H9 (cell line): ENCODE results near the gene UBE2Q1. TPM values are rescaled to one million over a fixed set of nuclear protein-coding genes. Genes with fewer than 3 reads are reported as not detected.
A peak's percentile ranks its signal among the peaks of the same experiment; 100 is the strongest.

ENCODE experiments used
- DNase-seq: peaks from one replicate; pipeline ENCODE4 v3.0.0-alpha.2; 2017
- H2AFZ ChIP-seq: one replicate; pipeline ENCODE4 v1.6.1; 2013; ENCODE audit warnings: mild to moderate bottlenecking, low read length, control low read depth, moderate library complexity
- H2AK5ac ChIP-seq: 2 replicates; pipeline ENCODE4 v1.6.1; 2013; ENCODE audit warnings: low read length, control low read depth, mixed read lengths; ENCODE audit not compliant: insufficient read length
- H2BK120ac ChIP-seq: one replicate; pipeline ENCODE4 v1.6.1; 2013; ENCODE audit warnings: low read depth, mild to moderate bottlenecking, low read length, control low read depth, inconsistent platforms; ENCODE audit not compliant: poor library complexity, severe bottlenecking
- H2BK12ac ChIP-seq: 2 replicates; pipeline ENCODE4 v1.6.1; 2013; ENCODE audit warnings: low read length, control low read depth, mixed read lengths, low read depth; ENCODE audit not compliant: insufficient read length
- H2BK15ac ChIP-seq: 2 replicates; pipeline ENCODE4 v1.6.1; 2013; ENCODE audit warnings: low read depth, low read length, control low read depth
- H2BK20ac ChIP-seq: one replicate; pipeline ENCODE4 v1.6.1; 2013; ENCODE audit warnings: low read depth, mild to moderate bottlenecking, low read length, control low read depth, inconsistent platforms; ENCODE audit not compliant: poor library complexity, severe bottlenecking
- H2BK5ac ChIP-seq: 2 replicates; pipeline ENCODE4 v1.6.1; 2013; ENCODE audit warnings: low read length, control low read depth, mixed read lengths; ENCODE audit not compliant: insufficient read length
- H3K14ac ChIP-seq: 2 replicates; pipeline ENCODE4 v1.6.1; 2013; ENCODE audit warnings: low read length, control low read depth; ENCODE audit not compliant: insufficient read depth
- H3K18ac ChIP-seq: 2 replicates; pipeline ENCODE4 v1.6.1; 2013; ENCODE audit warnings: low read depth, mild to moderate bottlenecking, mixed read lengths, low read length, control low read depth; ENCODE audit not compliant: insufficient read length
- H3K23ac ChIP-seq: 2 replicates; pipeline ENCODE4 v1.6.1; 2013; ENCODE audit warnings: low read length, control low read depth, mixed read lengths, low read depth; ENCODE audit not compliant: insufficient read length
- H3K23me2 ChIP-seq: 2 replicates; pipeline ENCODE4 v1.6.1; 2013; ENCODE audit warnings: low read depth, mild to moderate bottlenecking, mixed read lengths, low read length, control low read depth; ENCODE audit not compliant: insufficient read length, poor library complexity, severe bottlenecking
- H3K27ac ChIP-seq: 2 replicates; pipeline ENCODE4 v1.5.1; 2013; ENCODE audit warnings: low read length, control low read depth, mixed read lengths, low read depth; ENCODE audit not compliant: insufficient read length
- H3K27me3 ChIP-seq: 2 replicates; pipeline ENCODE4 v1.6.1; 2013; ENCODE audit warnings: low read length, control low read depth, inconsistent platforms; ENCODE audit not compliant: insufficient read depth
- H3K4ac ChIP-seq: 2 replicates; pipeline ENCODE4 v1.6.1; 2013; ENCODE audit warnings: low read depth, mild to moderate bottlenecking, control low read depth, inconsistent platforms, low read length, moderate library complexity
- H3K4me1 ChIP-seq: 2 replicates; pipeline ENCODE4 v1.6.1; 2013; ENCODE audit warnings: low read length, control low read depth, inconsistent platforms; ENCODE audit not compliant: insufficient read depth
- H3K4me2 ChIP-seq: 2 replicates; pipeline ENCODE4 v1.6.1; 2013; ENCODE audit warnings: low read length, control low read depth, mixed read lengths; ENCODE audit not compliant: insufficient read length, insufficient read depth
- H3K56ac ChIP-seq: 2 replicates; pipeline ENCODE4 v1.6.1; 2013; ENCODE audit warnings: low read depth, mild to moderate bottlenecking, mixed read lengths, low read length, control low read depth; ENCODE audit not compliant: insufficient read length
- H3K79me1 ChIP-seq: 2 replicates; pipeline ENCODE4 v1.6.1; 2013; ENCODE audit warnings: low read depth, mild to moderate bottlenecking, moderate library complexity, low read length, control low read depth, inconsistent platforms; ENCODE audit not compliant: insufficient read depth, poor library complexity, severe bottlenecking
- H3K79me2 ChIP-seq: 2 replicates; pipeline ENCODE4 v1.6.1; 2013; ENCODE audit warnings: low read length, control low read depth, inconsistent platforms; ENCODE audit not compliant: insufficient read depth
- H3K9ac ChIP-seq: 2 replicates; pipeline ENCODE4 v1.6.1; 2013; ENCODE audit warnings: low read length, control low read depth, mixed read lengths; ENCODE audit not compliant: insufficient read length; ENCODE audit errors: extremely low read depth
- H3K9me3 ChIP-seq: one replicate; pipeline ENCODE4 v1.6.1; 2013; ENCODE audit warnings: low read depth, low read length, inconsistent platforms; ENCODE audit not compliant: control insufficient read depth
- H3T11ph ChIP-seq: one replicate; pipeline ENCODE4 v1.6.1; 2013; ENCODE audit warnings: mild to moderate bottlenecking, low read length, control low read depth, inconsistent platforms
- H4K20me1 ChIP-seq: one replicate; pipeline ENCODE4 v1.6.1; 2013; ENCODE audit not compliant: control insufficient read depth, insufficient read length, insufficient read depth
- H4K5ac ChIP-seq: 2 replicates; pipeline ENCODE4 v1.6.1; 2013; ENCODE audit warnings: low read depth, mild to moderate bottlenecking, mixed read lengths, low read length, control low read depth; ENCODE audit not compliant: insufficient read length
- H4K8ac ChIP-seq: replicated peaks from 2 replicates; pipeline ENCODE4 v1.6.1; 2013; ENCODE audit warnings: low read length, control low read depth, mixed read lengths, low read depth; ENCODE audit not compliant: insufficient read length
- H4K91ac ChIP-seq: 2 replicates; pipeline ENCODE4 v1.6.1; 2013; ENCODE audit warnings: low read depth, mild to moderate bottlenecking, moderate library complexity, mixed read lengths, low read length, control low read depth; ENCODE audit not compliant: insufficient read length
- H3K27ac Mint-ChIP-seq, 3 experiments: 2 replicates in 2 of 3; 3 replicates in 1 of 3; pipeline ENCODE4 v1.8.0; 2020 to 2021; ENCODE audit warnings: mixed read lengths in 3 of 3, mild to moderate bottlenecking in 1 of 3, moderate library complexity in 1 of 3
- H3K27me3 Mint-ChIP-seq: 2 replicates; pipeline ENCODE4 v1.8.0; 2021; ENCODE audit warnings: low read depth, mild to moderate bottlenecking, moderate library complexity, mixed read lengths
- H3K36me3 Mint-ChIP-seq, 3 experiments: 2 replicates in 2 of 3; 3 replicates in 1 of 3; pipeline ENCODE4 v1.8.0; 2020 to 2021; ENCODE audit warnings: low read depth in 3 of 3, mixed read lengths in 3 of 3; ENCODE audit not compliant: insufficient read depth in 1 of 3
- H3K4me1 Mint-ChIP-seq, 2 experiments: 2 replicates each; pipeline ENCODE4 v1.8.0; 2020; ENCODE audit warnings: mixed read lengths in 2 of 2
- H3K4me3 Mint-ChIP-seq, 2 experiments: 2 replicates in 1 of 2; 3 replicates in 1 of 2; pipeline ENCODE4 v1.8.0; 2020 to 2021; ENCODE audit warnings: mild to moderate bottlenecking in 2 of 2, mixed read lengths in 2 of 2, moderate library complexity in 1 of 2
- H3K9me3 Mint-ChIP-seq, 2 experiments: 2 replicates in 1 of 2; 3 replicates in 1 of 2; pipeline ENCODE4 v1.8.0; 2020; ENCODE audit warnings: mild to moderate bottlenecking in 2 of 2, mixed read lengths in 2 of 2, moderate library complexity in 1 of 2
- WGBS: extraction: QIAGEN DNeasy Blood & Tissue Kit; methylation state at CpG from one replicate; pipeline ENCODE4 v1.1.7; 2013; ENCODE audit warnings: missing lambda C conversion rate, low lambda C conversion rate, mixed read lengths; ENCODE audit not compliant: insufficient read length; ENCODE audit errors: extremely low coverage; 5-methylcytosine and 5-hydroxymethylcytosine counted together
- total RNA-seq: library from RNA; stranded (reverse); gene quantifications from 2 replicates; pipeline ENCODE4 v1.2.1, GENCODE V29; 2021
- TF ChIP-seq, protein P1 (sequence below): fragments of 200-600 bp; sonication (generic); conservative IDR thresholded peaks from 3 replicates; pipeline ENCODE4 v1.8.0; 2021; ENCODE audit warnings: antibody characterized with exemption, mild to moderate bottlenecking

Gene UBE2Q1
- total RNA-seq, 1 experiment from 2014 or later, result 108 TPM

DNA sequence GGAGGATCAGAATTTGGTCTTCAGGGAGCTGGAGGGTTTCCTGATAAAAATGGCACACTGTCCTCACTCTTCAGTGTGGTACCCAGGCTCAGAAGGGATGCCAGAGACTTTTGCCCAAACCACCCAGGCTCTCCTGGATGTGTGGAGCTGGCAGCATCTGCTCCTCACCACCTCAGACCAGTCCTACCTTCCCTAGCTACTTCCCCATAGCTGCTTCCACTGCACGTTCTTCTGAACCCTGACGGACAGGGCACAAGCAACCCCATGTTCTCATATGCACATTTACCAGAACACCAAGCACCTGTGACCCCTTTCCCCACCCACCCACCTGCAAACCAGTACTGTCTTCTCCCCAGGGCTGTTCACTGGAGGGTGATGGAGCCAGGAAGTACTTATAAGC, 44.9 kb upstream of the UBE2Q1 start:
- no CpG with 5 or more reads among the region's 2 CpGs for WGBS
- Histone ChIP-seq H3K56ac (no peak overlapping the region), H3T11ph (no peak overlapping the region), H3K14ac (no peak overlapping the region), H3K9me3 (no peaks in the 10 kb centered on the region), H4K8ac (no peak overlapping the region), H4K20me1 (peaks cover 2% of the 10 kb centered on the region), H3K27me3 (no peaks in the 10 kb centered on the region), H3K79me2 (peaks cover 53% of the 10 kb centered on the region; the same call in 1 of the 2 replicates), H3K4ac (no peak overlapping the region), H3K23me2 (peaks cover 8% of the 10 kb centered on the region), H3K18ac (no peak overlapping the region), H3K9ac (no peak overlapping the region), H2AFZ (no peak overlapping the region), H2BK20ac (no peak overlapping the region), H2AK5ac (no peak overlapping the region), H2BK120ac (no peak overlapping the region), H3K27ac (no peak overlapping the region), H3K23ac (no peak overlapping the region), H2BK5ac (no peak overlapping the region), H3K4me1 (peaks cover 3% of the 10 kb centered on the region; the same call in 1 of the 2 replicates), H4K5ac (no peak overlapping the region), H2BK12ac (no peak overlapping the region), H4K91ac (no peak overlapping the region), H3K4me2 (no peak overlapping the region), H3K79me1 (peaks cover 12% of the 10 kb centered on the region), H2BK15ac (no peak overlapping the region)
- H3K4me1 Mint-ChIP-seq, result peaks cover 36 to 38% of the 10 kb centered on the region in 2 experiments
- no peak for DNase-seq
- H3K4me3 Mint-ChIP-seq, result no peak overlapping the region
- 0 out of 7 replicates have a peak overlapping the region, but pooled peaks of 1 of the 3 experiments have one; percentile 11 for H3K27ac Mint-ChIP-seq
- TF ChIP-seq, protein P1, sequence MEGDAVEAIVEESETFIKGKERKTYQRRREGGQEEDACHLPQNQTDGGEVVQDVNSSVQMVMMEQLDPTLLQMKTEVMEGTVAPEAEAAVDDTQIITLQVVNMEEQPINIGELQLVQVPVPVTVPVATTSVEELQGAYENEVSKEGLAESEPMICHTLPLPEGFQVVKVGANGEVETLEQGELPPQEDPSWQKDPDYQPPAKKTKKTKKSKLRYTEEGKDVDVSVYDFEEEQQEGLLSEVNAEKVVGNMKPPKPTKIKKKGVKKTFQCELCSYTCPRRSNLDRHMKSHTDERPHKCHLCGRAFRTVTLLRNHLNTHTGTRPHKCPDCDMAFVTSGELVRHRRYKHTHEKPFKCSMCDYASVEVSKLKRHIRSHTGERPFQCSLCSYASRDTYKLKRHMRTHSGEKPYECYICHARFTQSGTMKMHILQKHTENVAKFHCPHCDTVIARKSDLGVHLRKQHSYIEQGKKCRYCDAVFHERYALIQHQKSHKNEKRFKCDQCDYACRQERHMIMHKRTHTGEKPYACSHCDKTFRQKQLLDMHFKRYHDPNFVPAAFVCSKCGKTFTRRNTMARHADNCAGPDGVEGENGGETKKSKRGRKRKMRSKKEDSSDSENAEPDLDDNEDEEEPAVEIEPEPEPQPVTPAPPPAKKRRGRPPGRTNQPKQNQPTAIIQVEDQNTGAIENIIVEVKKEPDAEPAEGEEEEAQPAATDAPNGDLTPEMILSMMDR, result no peak
- no peaks in the 10 kb centered on the region for H3K9me3 Mint-ChIP-seq
- no peaks in the 10 kb centered on the region for H3K27me3 Mint-ChIP-seq
- peaks cover 43 to 56% (median 51%) of the 10 kb centered on the region in 3 experiments for H3K36me3 Mint-ChIP-seq
